ENCODE measurements around the gene AHNAK. TPM values are rescaled to one million over a fixed set of nuclear protein-coding genes. Genes with fewer than 3 reads are reported as not detected.

Gene AHNAK
- total RNA-seq, 1 donor from 2014 or later, result 27.2 TPM

DNA sequence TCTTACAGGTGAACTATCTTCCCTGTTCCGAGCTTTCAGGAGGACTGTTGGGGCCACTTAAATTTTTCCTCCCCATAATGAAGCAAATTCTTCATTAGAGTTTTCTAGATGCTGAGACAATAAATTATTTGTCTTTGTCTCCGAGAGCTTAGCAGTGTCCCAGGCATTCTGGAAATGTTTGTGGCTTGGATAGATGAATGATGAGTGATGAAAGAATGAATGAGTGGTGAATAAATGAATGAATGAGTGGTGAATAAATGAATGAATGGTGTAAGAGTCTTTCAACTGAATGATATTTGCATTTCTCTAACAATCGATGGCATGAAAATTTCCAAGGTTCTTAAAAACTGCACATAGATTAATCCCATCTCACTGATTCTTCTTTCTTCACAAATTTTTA, 52.8 kb downstream of the AHNAK start:
- Mint-ChIP-seq H3K27me3 (peaks cover 4% of the 10 kb centered on the region), H3K4me1 (ENCODE audit: low read depth) (peaks cover 6% of the 10 kb centered on the region), H3K4me3 (ENCODE audit: low read depth) (no peak overlapping the region), H3K9me3 (ENCODE audit: low read depth) (no peaks in the 10 kb centered on the region), H3K36me3 (ENCODE audit: insufficient read depth) (no peaks in the 10 kb centered on the region), H3K27ac (no peak overlapping the region)
- DNase-seq (ENCODE audit: low spot score, unreplicated experiment), result no peak
- TF ChIP-seq, protein P1, sequence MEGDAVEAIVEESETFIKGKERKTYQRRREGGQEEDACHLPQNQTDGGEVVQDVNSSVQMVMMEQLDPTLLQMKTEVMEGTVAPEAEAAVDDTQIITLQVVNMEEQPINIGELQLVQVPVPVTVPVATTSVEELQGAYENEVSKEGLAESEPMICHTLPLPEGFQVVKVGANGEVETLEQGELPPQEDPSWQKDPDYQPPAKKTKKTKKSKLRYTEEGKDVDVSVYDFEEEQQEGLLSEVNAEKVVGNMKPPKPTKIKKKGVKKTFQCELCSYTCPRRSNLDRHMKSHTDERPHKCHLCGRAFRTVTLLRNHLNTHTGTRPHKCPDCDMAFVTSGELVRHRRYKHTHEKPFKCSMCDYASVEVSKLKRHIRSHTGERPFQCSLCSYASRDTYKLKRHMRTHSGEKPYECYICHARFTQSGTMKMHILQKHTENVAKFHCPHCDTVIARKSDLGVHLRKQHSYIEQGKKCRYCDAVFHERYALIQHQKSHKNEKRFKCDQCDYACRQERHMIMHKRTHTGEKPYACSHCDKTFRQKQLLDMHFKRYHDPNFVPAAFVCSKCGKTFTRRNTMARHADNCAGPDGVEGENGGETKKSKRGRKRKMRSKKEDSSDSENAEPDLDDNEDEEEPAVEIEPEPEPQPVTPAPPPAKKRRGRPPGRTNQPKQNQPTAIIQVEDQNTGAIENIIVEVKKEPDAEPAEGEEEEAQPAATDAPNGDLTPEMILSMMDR (IDR thresholded peaks at IDR 0.05; ENCODE audit: unreplicated experiment), result no peak

DNA sequence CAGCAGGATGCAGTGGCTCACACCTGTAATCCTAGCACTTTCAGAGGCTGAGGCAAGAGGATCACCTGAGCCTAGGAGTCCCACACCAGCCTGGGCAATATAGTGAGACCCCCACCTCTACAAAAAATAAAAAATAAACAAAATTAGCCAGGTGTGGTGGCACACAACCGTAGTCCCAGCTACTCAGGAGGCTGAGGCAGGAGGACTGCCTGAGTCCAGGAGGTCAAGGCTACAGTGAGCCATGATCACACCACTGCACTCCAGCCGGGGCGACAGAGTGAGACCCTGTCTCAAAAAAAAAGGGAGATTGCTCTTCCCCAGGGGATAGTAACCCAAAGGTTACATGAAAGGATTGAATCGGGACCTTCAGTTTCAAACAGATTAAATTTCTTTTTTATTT, 54.0 kb downstream of the AHNAK start:
- Mint-ChIP-seq H3K4me3 (ENCODE audit: low read depth) (no peak overlapping the region), H3K9me3 (ENCODE audit: low read depth) (no peaks in the 10 kb centered on the region), H3K36me3 (ENCODE audit: insufficient read depth) (no peaks in the 10 kb centered on the region), H3K4me1 (ENCODE audit: low read depth) (peaks cover 11% of the 10 kb centered on the region), H3K27ac (no peak overlapping the region), H3K27me3 (peaks cover 4% of the 10 kb centered on the region)
- DNase-seq (ENCODE audit: low spot score, unreplicated experiment), result no peak
- TF ChIP-seq, protein P1 (IDR thresholded peaks at IDR 0.05; ENCODE audit: unreplicated experiment), result no peak

DNA sequence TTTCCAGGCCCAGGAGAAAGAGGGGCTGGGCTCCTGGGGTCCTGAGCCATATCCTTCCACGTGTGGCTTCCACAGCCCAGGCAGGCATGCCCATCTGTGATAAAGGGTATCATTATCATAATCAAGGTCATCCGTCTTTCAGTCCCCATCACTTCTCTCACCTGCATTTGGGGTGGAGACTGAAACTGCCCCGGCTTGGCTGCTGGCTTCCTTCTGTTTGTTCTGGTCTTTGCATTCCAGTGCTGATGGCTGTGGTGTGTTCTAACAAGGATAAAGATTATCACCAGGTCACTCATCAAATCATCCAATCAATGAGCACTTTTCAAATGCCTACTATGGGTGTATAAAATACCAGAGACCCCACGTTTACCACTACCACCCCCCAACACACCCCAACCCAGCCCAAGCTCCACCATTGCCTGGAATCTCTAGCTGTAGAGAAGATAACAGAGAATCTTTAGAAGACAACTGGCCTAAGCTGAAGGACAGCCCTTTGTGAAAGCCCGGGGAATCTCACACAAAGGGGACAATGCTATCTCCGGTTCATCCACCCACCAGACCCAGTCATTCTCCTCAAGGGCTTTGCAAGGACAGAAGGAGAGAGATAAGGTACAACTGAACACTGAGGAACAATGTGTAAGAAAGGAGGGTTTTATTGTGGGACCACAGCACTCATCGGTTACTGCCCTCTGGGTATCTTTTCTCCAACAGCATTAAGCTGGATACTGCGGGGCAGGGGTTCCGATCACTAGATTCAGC, 54.9 kb downstream of the AHNAK start:
- Mint-ChIP-seq H3K27ac (no peak overlapping the region), H3K27me3 (peaks cover 4% of the 10 kb centered on the region), H3K4me1 (ENCODE audit: low read depth) (peaks cover 14% of the 10 kb centered on the region), H3K36me3 (ENCODE audit: insufficient read depth) (no peaks in the 10 kb centered on the region), H3K9me3 (ENCODE audit: low read depth) (no peaks in the 10 kb centered on the region), H3K4me3 (ENCODE audit: low read depth) (no peak overlapping the region)
- DNase-seq (ENCODE audit: low spot score, unreplicated experiment), result no peak
- TF ChIP-seq, protein P1 (IDR thresholded peaks at IDR 0.05; ENCODE audit: unreplicated experiment), result no peak

DNA sequence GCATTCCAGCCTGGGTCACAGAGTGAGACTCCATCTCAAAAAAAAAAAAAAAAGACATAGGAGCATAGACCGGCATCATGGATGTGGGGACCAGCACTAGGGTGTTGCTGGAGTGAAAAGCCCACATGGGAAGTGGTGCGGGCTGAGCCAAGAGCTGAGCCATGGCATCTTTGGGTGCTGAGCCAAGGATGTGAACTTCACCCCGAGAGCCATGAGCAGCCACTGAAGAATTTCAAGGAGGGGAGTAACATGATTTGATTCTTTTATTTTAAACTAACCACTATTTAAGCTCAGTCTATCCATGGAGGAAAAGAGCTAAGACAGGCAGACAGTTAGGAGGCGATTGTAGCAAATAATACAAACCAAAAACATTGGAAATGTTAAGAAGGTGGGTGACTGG, 57.4 kb downstream of the AHNAK start:
- TF ChIP-seq, protein P1 (IDR thresholded peaks at IDR 0.05; ENCODE audit: unreplicated experiment), result no peak
- peaks cover 16% of the 10 kb centered on the region for H3K4me1 Mint-ChIP-seq (ENCODE audit: low read depth)
- no peak overlapping the region for H3K27ac Mint-ChIP-seq
- no peak for DNase-seq (ENCODE audit: low spot score, unreplicated experiment)
- H3K27me3 Mint-ChIP-seq, result peaks cover 4% of the 10 kb centered on the region
- no peaks in the 10 kb centered on the region for H3K9me3 Mint-ChIP-seq (ENCODE audit: low read depth)
- no peak overlapping the region for H3K4me3 Mint-ChIP-seq (ENCODE audit: low read depth)
- H3K36me3 Mint-ChIP-seq (ENCODE audit: insufficient read depth), result no peaks in the 10 kb centered on the region

DNA sequence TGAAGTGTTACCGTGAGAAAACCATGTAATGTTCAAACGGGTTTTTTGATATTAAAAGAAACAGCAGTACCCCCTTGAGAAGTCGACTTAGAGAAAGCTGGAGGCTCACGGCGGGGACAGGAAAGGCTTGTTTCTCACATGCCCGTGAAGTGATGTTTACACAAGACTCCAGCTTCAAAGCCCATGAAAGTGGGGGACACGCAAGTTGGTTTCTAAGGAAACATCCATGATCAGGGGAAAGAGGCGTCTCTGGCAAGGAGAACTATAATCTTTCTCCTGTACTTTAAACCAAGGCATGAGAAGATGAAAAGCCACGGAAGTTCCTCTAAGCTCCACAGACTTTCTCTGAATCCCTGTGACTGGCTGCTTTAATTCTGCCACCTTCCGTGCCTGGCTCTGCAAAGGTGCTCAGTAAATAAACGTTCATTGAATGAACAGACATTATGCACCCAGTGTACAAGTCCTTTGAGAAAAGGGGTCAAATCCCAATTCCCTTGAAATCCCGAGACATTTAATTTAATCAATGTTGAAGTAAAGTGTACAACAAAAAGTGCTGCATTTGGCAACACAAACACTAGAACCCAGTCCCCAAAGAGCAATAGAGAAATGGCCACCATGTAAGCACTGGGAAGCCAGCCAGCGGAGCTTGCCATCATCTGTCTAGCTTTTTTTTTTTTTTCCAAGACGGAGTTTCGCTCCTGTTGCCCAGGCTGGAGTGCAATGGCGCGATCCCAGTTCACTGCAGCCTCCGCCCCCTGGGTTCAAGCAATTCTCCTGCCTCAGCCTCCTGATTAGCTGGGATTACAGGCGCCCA, 58.7 kb downstream of the AHNAK start:
- no peak for DNase-seq (ENCODE audit: low spot score, unreplicated experiment)
- Mint-ChIP-seq H3K4me1 (ENCODE audit: low read depth) (peaks cover 16% of the 10 kb centered on the region), H3K9me3 (ENCODE audit: low read depth) (no peaks in the 10 kb centered on the region), H3K4me3 (ENCODE audit: low read depth) (peak overlapping the region; percentile 9), H3K36me3 (ENCODE audit: insufficient read depth) (no peaks in the 10 kb centered on the region), H3K27me3 (peaks cover 4% of the 10 kb centered on the region), H3K27ac (peak overlapping the region; percentile 71)
- TF ChIP-seq, protein P1 (IDR thresholded peaks at IDR 0.05; ENCODE audit: unreplicated experiment), result no peak

Data from progenitor cell of endocrine pancreas (in vitro differentiated cells).